Right lobe of liver (tissue), 4 donors: ENCODE measurements around the gene ZFAND2B.

ENCODE experiments used
- POLR2A ChIP-seq: fragments of 450-650 bp; IDR thresholded peaks from one replicate; pipeline ENCODE4 v1.6.1; 2017; ENCODE audit warnings: antibody characterized with exemption, mild to moderate bottlenecking
- TF ChIP-seq, protein P1 (sequence below), 4 donors: fragments of 200-600 bp in 3 of 4; fragments of 450-650 bp in 1 of 4; IDR thresholded peaks; one replicate each; pipeline versions ENCODE4 v1.5.1 to v1.8.0; 2016 to 2022; ENCODE audit warnings: antibody characterized with exemption in 4 of 4, mild to moderate bottlenecking in 2 of 4
- donor health status: DM: no; HTN: no; CAD: no.
- donor health status: DM: no; HTN: no; CAD: no.
- donor health status: DM: no; HTN: yes; CAD: no.

DNA sequence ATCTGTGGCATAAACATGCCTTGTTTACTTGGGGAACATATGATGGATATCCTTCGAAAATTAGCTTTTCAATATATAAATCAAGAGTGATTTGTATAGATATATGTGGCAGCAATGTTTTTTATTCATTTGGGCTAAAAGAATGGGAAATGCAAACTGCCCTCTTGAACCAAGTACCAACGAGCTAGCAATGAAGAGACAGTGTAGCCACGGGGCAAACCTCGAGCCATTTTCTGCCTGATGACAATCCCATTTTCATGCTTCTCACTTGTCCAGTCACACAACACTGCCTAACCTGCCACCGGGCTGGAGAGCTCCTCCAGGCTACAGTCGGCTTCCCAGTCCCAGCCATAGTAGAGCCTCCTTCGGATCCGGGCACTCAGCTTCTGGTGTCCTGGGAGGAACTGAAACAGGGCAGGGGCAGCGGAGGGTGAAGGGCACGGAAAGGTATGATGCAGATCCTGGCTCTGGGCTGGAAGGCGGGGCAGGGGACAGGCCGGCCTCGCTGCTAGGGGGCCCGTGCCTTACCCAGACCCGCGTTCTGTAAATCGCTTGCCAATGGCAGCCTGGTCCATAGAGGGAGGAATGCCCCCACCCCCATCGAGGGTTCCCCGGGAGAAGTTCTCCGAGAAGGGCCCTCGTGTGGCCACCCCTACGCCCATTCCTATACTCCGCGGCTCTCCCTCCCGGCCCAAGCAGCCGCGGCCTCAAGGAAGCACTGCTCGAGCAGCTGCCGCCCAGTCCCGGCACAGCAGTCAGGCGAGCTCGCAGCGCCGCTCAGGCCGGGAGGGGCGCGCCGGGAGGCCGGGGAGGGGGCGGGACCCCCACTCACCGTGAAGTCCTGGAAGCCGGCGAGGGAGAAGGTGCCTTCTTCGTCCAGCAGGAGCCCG, 30.4 kb upstream of the ZFAND2B start:
- TF ChIP-seq, protein P1, sequence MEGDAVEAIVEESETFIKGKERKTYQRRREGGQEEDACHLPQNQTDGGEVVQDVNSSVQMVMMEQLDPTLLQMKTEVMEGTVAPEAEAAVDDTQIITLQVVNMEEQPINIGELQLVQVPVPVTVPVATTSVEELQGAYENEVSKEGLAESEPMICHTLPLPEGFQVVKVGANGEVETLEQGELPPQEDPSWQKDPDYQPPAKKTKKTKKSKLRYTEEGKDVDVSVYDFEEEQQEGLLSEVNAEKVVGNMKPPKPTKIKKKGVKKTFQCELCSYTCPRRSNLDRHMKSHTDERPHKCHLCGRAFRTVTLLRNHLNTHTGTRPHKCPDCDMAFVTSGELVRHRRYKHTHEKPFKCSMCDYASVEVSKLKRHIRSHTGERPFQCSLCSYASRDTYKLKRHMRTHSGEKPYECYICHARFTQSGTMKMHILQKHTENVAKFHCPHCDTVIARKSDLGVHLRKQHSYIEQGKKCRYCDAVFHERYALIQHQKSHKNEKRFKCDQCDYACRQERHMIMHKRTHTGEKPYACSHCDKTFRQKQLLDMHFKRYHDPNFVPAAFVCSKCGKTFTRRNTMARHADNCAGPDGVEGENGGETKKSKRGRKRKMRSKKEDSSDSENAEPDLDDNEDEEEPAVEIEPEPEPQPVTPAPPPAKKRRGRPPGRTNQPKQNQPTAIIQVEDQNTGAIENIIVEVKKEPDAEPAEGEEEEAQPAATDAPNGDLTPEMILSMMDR (IDR thresholded peaks at IDR 0.05) = no peak
- no peak for TF ChIP-seq POLR2A
